PC-3 (cell line): Measurements from ENCODE around the gene CD9.

ENCODE experiments used
- CTCF ChIP-seq: fragments of 300-600 bp; sonication (generic); conservative IDR thresholded peaks from 2 replicates; pipeline ENCODE4 v1.5.1; 2017; ENCODE audit warnings: antibody characterized with exemption, low read depth, mild to moderate bottlenecking, low read length
- EZH2 ChIP-seq: fragments of 300-600 bp; sonication (generic); IDR thresholded peaks from one replicate; pipeline ENCODE4 v1.6.1; 2017; ENCODE audit warnings: antibody characterized with exemption, mild to moderate bottlenecking, low read length; ENCODE audit not compliant: unreplicated experiment
- EZH2phosphoT487 ChIP-seq: fragments of 300-600 bp; sonication (generic); IDR thresholded peaks from 2 replicates; pipeline ENCODE4 v1.6.1; 2018; ENCODE audit warnings: mild to moderate bottlenecking, antibody characterized with exemption, low read length, borderline replicate concordance

- no peak for TF ChIP-seq CTCF
- TF ChIP-seq EZH2 = no peak
- TF ChIP-seq EZH2phosphoT487 = no peak
These were observed 2.1 kb upstream of the CD9 start for GRCh38 chr12:6198051-6198450.
